ENCODE measurements around the gene CUX1.

- TF ChIP-seq CTCF (IDR thresholded peaks at IDR 0.05) (no peak), EZH2 (IDR thresholded peaks at IDR 0.05; ENCODE audit: borderline replicate concordance, insufficient read depth, low read depth, low read length, poor library complexity, severe bottlenecking) (no peak)
Measured at GRCh38 chr7:102156867-102157266, 339.4 kb downstream of the CUX1 start.
